Upper lobe of right lung (tissue), 1 donor: ENCODE measurements around the gene CEP76. TPM values are rescaled to one million over a fixed set of nuclear protein-coding genes. Genes with fewer than 3 reads are reported as not detected.
"Not testable (repeated sequence)": the region's sequence is repeated elsewhere in the genome, so short reads cannot be mapped to it uniquely, and the experiment has no call there.

Source experiments
- ATAC-seq: fragments of 200-7000 bp; cut with Tn5 transposase; one replicate; pipeline ENCODE4 v1.9.1; 2020; ENCODE audit warnings: mild to moderate bottlenecking, moderate library complexity
- DNase-seq: peaks from one replicate; pipeline ENCODE4 v3.0.0-alpha.2; 2020
- H3K27ac ChIP-seq: fragments of 200-600 bp; one replicate; pipeline ENCODE4 v1.8.0; 2022
- H3K27me3 ChIP-seq: fragments of 200-600 bp; one replicate; pipeline ENCODE4 v1.8.0; 2022; ENCODE audit warnings: mild to moderate bottlenecking
- H3K36me3 ChIP-seq: fragments of 200-600 bp; one replicate; pipeline ENCODE4 v1.8.0; 2022
- H3K4me1 ChIP-seq: fragments of 200-600 bp; one replicate; pipeline ENCODE4 v1.8.0; 2022
- H3K4me3 ChIP-seq: fragments of 200-600 bp; one replicate; pipeline ENCODE4 v1.8.0; 2022; ENCODE audit warnings: mild to moderate bottlenecking
- H3K9me3 ChIP-seq: fragments of 200-600 bp; one replicate; pipeline ENCODE4 v1.8.0; 2022
- CTCF ChIP-seq: fragments of 200-600 bp; IDR thresholded peaks from one replicate; pipeline ENCODE4 v1.8.0; 2022; ENCODE audit warnings: antibody characterized with exemption
- intact Hi-C: fragments of 100-400 bp; cut with DNase I; formaldehyde crosslinking; loops from one replicate; pipeline ENCODE4 v1.11.0; 2022
- total RNA-seq: library from RNA; stranded (reverse); fragmentation: NEBNext Ultra II Directional; extraction: Animal tissue kit (Norgen Biotek cat#: 25700); gene quantifications from one replicate; pipeline ENCODE4 v1.2.1, GENCODE V29; 2021
- donor health status: DM: no; HTN: yes; CAD: no; lungs with severe emphysema.

CEP76 gene
- total RNA-seq, 1 donor from 2014 or later = 5.6 TPM

- intact Hi-C loops = no loop called here
- DNase-seq = no peak
- H3K4me1 ChIP-seq = peaks cover 29% of the 10 kb centered on the region
- TF ChIP-seq CTCF = no peak
- H3K27me3 ChIP-seq = no peaks in the 10 kb centered on the region
- H3K9me3 ChIP-seq = no peaks in the 10 kb centered on the region
- ATAC-seq = no peak
- H3K27ac ChIP-seq = no peak overlapping the region
- H3K36me3 ChIP-seq = no peaks in the 10 kb centered on the region
- no peak overlapping the region for H3K4me3 ChIP-seq
Observed at GRCh38 chr18:12651651-12652050, 50.9 kb downstream of the CEP76 start.

- Histone ChIP-seq H3K4me1 (peaks cover 19% of the 10 kb centered on the region), H3K27me3 (no peaks in the 10 kb centered on the region), H3K9me3 (no peaks in the 10 kb centered on the region), H3K4me3 (no peak overlapping the region), H3K27ac (no peak overlapping the region), H3K36me3 (no peaks in the 10 kb centered on the region)
- intact Hi-C loops = no loop called here
- DNase-seq = no peak
- ATAC-seq = no peak
- no peak for TF ChIP-seq CTCF
Observed at GRCh38 chr18:12647773-12648172, 54.8 kb downstream of the CEP76 start.

- no peaks in the 10 kb centered on the region for H3K9me3 ChIP-seq
- H3K4me1 ChIP-seq = peaks cover 19% of the 10 kb centered on the region
- no peaks in the 10 kb centered on the region for H3K36me3 ChIP-seq
- ATAC-seq (peak; percentile 97), DNase-seq (peak; percentile 72)
- peak overlapping the region; percentile 33 for H3K27ac ChIP-seq
- no peak overlapping the region for H3K4me3 ChIP-seq
- no peaks in the 10 kb centered on the region for H3K27me3 ChIP-seq
- no peak for TF ChIP-seq CTCF
- intact Hi-C loops = no loop called here
Observed at GRCh38 chr18:12645751-12646203, 56.7 kb downstream of the CEP76 start.

- Histone ChIP-seq H3K27ac (peak overlapping the region; percentile 33), H3K36me3 (no peaks in the 10 kb centered on the region), H3K27me3 (no peaks in the 10 kb centered on the region), H3K9me3 (no peaks in the 10 kb centered on the region), H3K4me3 (no peak overlapping the region), H3K4me1 (peaks cover 25% of the 10 kb centered on the region)
- intact Hi-C loops = no loop called here
- no peak for DNase-seq
- TF ChIP-seq CTCF = no peak
- ATAC-seq = peak; percentile 64
Observed at GRCh38 chr18:12645254-12645653, 57.3 kb downstream of the CEP76 start.

GRCh38 chr18:12643756-12644155 lies 58.8 kb downstream of the CEP76 start:
- H3K36me3 ChIP-seq, ATAC-seq, H3K4me3 ChIP-seq, H3K27ac ChIP-seq, intact Hi-C loops, H3K27me3 ChIP-seq, H3K9me3 ChIP-seq, DNase-seq: not testable (repeated sequence)
- H3K4me1 ChIP-seq = peaks cover 28% of the 10 kb centered on the region

GRCh38 chr18:12640881-12641200 lies 61.7 kb downstream of the CEP76 start:
- no peak for ATAC-seq
- Histone ChIP-seq H3K27ac (no peak overlapping the region), H3K36me3 (no peaks in the 10 kb centered on the region), H3K9me3 (no peaks in the 10 kb centered on the region), H3K27me3 (no peaks in the 10 kb centered on the region), H3K4me1 (peaks cover 26% of the 10 kb centered on the region), H3K4me3 (no peak overlapping the region)
- no peak for TF ChIP-seq CTCF
- intact Hi-C loops = no loop called here
- no peak for DNase-seq
